Hindlimb muscle (tissue), 1 donor: ENCODE measurements around the gene HNRNPM. TPM values are rescaled to one million over a fixed set of nuclear protein-coding genes. Genes with fewer than 3 reads are reported as not detected.
"Not testable (repeated sequence)": the region's sequence is repeated elsewhere in the genome, so short reads cannot be mapped to it uniquely, and the experiment has no call there.

Source experiments
- DNase-seq: peaks from one replicate; pipeline ENCODE4 v3.0.0-alpha.2; 2013
- polyA plus RNA-seq: library from polyadenylated mRNA; unstranded; fragments of 120-200 nt; gene quantifications from one replicate; pipeline ENCODE4 v1.2.1, GENCODE V29; 2013; ENCODE audit not compliant: insufficient read length

The HNRNPM gene
- polyA plus RNA-seq, 1 donor: 198 TPM

DNA sequence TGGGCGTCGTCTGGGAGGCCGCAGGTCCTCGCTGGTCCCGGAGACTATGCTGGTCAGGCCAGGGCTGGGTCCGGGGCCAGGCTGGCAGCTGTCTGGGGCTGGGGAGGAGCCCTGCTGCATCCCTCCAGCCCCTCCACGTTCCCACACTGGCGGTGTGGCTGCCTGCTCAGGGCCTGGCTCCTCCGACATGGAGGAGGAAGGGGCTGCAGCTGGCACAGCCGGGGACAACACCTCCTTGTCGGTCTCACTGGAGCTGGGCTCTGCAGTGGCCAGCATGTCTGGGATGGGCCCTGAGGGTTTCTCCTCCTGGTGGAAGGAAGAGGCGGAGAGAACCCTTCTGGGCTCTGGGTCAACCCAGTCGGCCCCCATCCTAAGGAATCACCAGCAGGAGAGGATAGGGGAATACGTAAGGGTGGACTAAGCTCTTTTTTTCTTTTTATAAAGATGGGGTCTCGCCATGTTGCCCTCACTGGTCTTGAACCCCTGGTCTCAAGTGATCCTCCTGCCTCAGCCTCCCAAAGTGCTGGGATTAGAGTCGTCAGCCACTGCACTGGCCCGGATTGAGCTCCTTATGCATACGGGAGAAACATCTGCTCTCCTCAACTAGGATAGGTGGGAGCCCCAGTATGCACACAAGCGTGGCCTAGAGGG lies 68.4 kb downstream of the HNRNPM start:
- DNase-seq: no peak

- DNase-seq: peak; percentile 96
Measured at GRCh38 chr19:8513687-8514504, 69.1 kb downstream of the HNRNPM start, which contains the start of gene ZNF414. Gene ZNF414 (minus strand): TSS chr19:8514167. CDS start chr19:8514046, 121 bp downstream.

DNA sequence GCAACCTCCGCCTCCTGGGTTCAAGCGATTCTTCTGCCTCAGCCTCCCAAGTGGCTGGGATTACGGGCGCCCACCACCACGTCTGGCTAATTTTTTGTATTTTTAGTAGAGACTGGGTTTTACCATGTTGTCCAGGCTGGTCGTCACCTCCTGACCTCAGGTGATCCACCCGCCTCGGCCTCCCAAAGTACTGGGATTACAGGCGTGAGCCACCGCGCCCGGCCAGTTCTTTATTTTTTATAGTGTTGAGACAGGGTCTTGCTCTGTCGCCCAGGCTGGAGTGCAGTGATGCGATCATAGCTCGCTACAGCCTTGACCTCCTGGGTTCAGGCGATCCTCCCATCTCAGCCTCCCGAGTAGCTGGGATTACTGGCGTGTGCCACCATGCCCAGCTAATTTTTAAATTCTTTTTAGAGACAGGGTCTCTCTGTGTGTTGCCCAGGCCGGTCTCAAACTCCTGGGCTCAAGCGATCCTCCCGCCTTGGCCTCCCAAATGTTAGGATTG lies 69.8 kb downstream of the HNRNPM start:
- not testable (repeated sequence) for DNase-seq

- DNase-seq: no peak
Measured at GRCh38 chr19:8515317-8515716, 70.5 kb downstream of the HNRNPM start.

- no peak for DNase-seq
Measured at GRCh38 chr19:8517551-8518442, 73.0 kb downstream of the HNRNPM start.

- no peak for DNase-seq
Measured at GRCh38 chr19:8518536-8518935, 73.8 kb downstream of the HNRNPM start.

DNA sequence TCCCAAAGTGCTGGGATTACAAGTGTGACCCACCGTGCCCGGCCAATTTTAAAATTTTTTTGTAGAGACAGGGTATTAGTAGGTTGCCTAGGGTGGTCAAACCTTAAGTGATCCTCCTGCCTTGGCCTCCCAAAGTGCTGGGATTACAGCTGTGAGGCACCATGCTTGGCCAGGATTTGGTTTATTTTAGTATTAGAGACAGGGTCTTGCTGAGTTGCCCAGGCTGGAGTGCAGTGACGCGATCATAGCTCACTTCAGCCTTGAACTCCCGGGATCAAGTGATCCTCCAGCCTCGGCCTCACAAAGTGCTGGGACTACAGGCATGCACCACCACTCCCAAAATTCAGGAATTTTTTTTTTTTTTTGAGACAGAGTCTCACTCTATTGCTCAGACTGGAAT lies 74.6 kb downstream of the HNRNPM start:
- no peak for DNase-seq

DNA sequence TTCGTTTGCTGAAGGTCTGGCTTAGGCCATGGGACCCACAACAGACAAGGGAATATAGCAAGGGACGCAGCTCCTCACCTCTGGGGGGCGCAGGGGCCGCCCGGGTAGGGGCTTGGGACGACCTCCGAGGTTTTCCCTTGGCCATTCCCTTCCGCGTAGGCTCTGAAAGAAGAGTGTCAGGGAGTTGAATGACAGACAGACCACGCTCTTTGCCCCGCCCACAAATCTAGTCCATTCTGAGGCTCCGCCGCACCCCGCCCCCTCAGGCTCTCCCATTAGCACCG lies 80.6 kb downstream of the HNRNPM start:
- no peak for DNase-seq

- peak; percentile 91 for DNase-seq
Measured at GRCh38 chr19:8526345-8527091, 81.7 kb downstream of the HNRNPM start.

DNA sequence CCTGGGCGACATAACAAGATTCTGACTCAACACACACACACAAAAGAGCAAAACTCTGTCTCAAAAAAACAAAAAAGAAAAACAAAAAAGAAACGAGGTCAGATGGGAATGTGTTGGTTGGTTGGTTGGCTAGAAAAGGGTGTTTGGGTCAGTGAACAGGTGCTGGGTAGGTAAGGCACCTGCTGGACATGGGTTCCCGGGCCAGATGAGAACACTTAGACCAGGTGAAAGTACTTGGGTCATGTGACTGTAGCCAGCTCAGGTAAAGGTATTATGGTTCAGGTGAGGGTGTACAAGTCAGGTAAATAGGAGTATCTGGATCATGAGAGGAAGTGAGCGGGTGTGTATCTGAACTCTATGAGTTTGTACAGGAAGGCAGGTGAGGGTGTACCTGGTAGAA lies 83.7 kb downstream of the HNRNPM start:
- DNase-seq: no peak

DNA sequence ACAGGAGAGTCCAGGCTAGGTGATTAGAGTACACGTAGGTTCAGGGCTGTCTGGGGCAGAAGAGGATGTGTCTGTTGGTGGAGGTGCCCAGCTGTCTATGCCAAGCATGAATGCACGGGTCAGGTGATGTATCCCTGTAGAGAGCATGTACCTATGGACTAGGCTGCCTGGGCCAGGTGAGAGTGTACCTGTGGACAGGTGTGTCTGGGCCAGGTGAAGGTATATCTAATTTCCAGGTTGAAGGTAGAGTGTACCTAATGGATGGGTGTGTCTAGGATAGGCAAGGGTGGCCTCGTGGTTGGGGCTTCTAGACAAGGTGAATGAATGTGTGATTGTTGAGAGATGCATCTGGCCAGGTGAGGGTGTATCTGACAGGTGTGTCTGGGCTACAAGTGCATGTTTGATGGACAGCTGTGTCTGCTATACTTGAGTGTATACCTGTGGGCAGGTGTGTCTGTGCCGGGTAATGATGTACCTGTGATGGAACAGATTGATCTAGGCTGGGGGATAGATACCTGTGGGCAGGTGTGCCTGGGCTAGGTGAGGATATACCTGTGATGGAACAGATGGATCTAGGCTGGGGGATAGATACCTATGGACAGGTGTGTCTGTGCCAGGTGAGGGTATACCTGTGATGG lies 84.7 kb downstream of the HNRNPM start:
- no peak for DNase-seq

DNA sequence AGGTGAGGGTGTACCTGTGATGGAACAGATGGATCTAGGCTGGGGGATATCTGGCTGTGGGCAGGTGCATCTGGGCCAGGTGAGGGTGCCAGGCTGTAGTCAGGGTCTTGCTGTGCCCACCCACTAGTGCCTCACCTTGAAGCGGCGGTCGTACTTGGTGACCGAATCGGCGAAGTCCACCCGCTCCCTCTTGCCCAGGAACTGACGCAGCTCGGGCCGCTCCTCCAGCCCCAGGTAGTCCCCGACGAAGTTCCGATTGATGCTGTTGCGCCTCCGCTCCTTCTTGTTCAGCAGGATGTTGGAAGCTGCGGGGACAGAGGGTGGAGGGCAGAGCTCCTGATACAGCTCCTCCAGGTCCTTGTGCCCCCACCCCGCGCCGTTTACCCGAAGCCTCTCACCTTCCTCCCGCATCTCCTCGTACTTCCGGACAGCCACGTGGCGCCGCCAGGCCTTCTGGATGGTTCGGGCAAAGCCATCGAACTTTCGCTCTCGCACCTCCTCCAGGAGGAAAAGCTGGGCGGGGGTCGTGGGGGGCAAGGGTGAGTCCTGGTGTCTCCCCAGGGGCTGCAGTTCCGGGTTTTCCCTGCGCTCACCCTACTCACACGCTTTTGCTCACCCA lies 85.4 kb downstream of the HNRNPM start:
- DNase-seq: no peak

DNA sequence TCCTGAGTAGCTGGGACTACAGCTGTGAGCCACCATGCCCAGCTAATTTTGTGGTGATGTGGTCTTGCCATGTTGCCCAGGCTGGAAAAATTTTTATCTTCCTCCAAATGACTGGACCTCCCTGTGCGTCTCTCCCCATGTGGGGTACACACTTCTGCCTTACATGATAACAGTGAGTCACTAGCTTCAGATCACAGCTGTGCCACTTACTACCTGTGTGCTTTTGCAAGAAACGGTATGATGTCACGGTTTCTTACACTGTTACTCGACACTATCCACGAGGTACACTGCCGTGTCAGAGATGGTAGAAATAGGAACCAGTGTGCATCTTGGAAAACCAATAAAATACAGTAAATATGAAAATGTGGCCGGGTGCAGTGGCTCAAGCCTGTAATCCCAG lies 86.7 kb downstream of the HNRNPM start:
- no peak for DNase-seq

- no peak for DNase-seq
Measured at GRCh38 chr19:8532225-8532624, 87.5 kb downstream of the HNRNPM start.

DNA sequence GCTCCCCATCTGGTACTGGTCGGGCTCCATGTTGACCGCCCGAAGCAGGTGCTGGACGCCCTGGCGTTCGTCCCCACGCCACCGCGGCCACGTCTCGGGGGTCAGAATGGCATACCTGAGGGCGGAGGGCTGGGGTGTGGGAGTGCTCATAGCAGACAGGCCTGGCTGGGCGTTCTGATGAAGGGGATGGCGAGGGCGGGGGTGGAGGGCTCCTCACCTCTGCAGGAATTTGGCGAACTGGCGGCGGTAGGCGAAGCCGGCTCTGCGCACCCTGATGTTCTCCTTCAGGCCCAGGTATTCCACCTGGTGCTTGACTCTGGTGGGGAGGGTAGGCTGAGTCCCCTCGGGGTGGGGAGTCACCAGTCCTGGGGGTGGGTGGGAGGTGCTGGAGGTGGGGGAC lies 91.5 kb downstream of the HNRNPM start:
- no peak for DNase-seq

GRCh38 chr19:8537099-8537498 lies 92.3 kb downstream of the HNRNPM start:
- no peak for DNase-seq

Other genes starting within 250 kb of the HNRNPM start
- gene CERS4, start 235.6 kb upstream of the HNRNPM start, polyA plus RNA-seq: 17.6 TPM
- 21.7 TPM for gene CD320, start 136.6 kb upstream of the HNRNPM start, polyA plus RNA-seq
- 33.7 TPM for gene NDUFA7, start 123.6 kb upstream of the HNRNPM start, polyA plus RNA-seq
- 729 TPM for gene RPS28, start 123.5 kb upstream of the HNRNPM start, polyA plus RNA-seq
- gene KANK3, start 101.7 kb upstream of the HNRNPM start, polyA plus RNA-seq: 15.8 TPM
- gene ANGPTL4, start 80.8 kb upstream of the HNRNPM start, polyA plus RNA-seq: 3.6 TPM
- 85.3 TPM for gene RAB11B, start 54.6 kb upstream of the HNRNPM start, polyA plus RNA-seq
- 16.9 TPM for gene MARCHF2, start 31.7 kb upstream of the HNRNPM start, polyA plus RNA-seq
- gene PRAM1, start 57.7 kb downstream of the HNRNPM start, polyA plus RNA-seq: 2.9 TPM
- gene ZNF414, start 69.2 kb downstream of the HNRNPM start, polyA plus RNA-seq: 20.0 TPM
- 12.3 TPM for gene MYO1F, start 132.5 kb downstream of the HNRNPM start, polyA plus RNA-seq
- 31.2 TPM for gene ADAMTS10, start 165.7 kb downstream of the HNRNPM start, polyA plus RNA-seq
- not detected for gene NFILZ, start 185.7 kb downstream of the HNRNPM start, polyA plus RNA-seq